Activated naive CD8-positive, alpha-beta T cell treated with anti-CD3 and anti-CD28 coated beads, Interleukin-2, amount 50 U/mL, for 24 hours (primary cell): ENCODE results near the gene TRIM46.
"Not testable (repeated sequence)": the region's sequence is repeated elsewhere in the genome, so short reads cannot be mapped to it uniquely, and the experiment has no call there.

Source experiments
- ATAC-seq: fragments of 150-1000 bp; cut with Tn5 transposase; one replicate; pipeline ENCODE4 v1.10.0; 2021
- DNase-seq: peaks from one replicate; pipeline ENCODE4 v3.0.0; 2021
- H3K27ac Mint-ChIP-seq: one replicate; pipeline ENCODE4 v1.8.0; 2021; ENCODE audit warnings: mild to moderate bottlenecking, mixed read lengths
- H3K27me3 Mint-ChIP-seq: one replicate; pipeline ENCODE4 v1.8.0; 2021; ENCODE audit warnings: mixed read lengths
- H3K36me3 Mint-ChIP-seq: one replicate; pipeline ENCODE4 v1.8.0; 2021; ENCODE audit warnings: low read depth, mixed read lengths
- H3K4me1 Mint-ChIP-seq: one replicate; pipeline ENCODE4 v1.8.0; 2021; ENCODE audit warnings: mixed read lengths
- H3K4me3 Mint-ChIP-seq: one replicate; pipeline ENCODE4 v1.8.0; 2021; ENCODE audit warnings: mild to moderate bottlenecking, moderate library complexity, mixed read lengths
- H3K9me3 Mint-ChIP-seq: one replicate; pipeline ENCODE4 v1.8.0; 2021; ENCODE audit warnings: mixed read lengths

Gene TRIM46

DNA sequence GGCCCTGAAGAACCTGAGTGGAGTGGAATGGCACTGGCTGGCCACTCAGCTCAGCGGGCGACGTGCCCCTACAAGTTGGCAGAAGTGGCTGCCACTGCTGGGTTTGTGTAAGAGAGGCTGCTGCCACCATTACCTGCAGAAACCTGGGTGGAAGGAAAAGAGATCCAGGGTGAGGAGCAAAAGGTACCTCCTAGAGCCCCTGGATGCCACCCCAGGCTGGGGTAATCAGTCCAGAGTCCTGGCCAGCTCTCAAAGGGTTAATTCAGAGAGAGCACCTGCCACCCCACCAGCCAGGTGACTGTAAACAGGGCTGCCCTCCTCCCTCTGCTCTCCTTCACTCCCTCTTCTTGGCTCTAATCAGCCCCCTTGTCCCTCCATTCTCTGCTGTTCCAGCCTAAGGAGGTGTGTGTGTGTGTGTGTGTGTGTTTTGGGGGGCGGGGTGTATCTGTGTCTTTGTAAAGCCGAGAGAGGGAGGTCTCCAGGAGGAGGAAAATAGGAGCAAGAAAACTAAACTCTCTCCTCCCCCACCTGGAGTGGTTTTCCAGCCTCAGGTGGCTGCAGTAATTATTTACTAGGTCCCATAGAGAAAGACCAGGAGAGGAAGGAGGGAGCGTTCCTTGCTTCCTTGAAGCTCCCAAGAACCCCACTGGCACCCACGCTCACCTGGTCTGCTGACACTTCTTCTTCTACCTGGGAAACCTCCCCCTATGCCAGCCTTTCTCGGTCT, 12.6 kb downstream of the TRIM46 start:
- no peaks in the 10 kb centered on the region for H3K27me3 Mint-ChIP-seq
- peaks cover 3% of the 10 kb centered on the region for H3K36me3 Mint-ChIP-seq
- no peak for ATAC-seq
- no peak for DNase-seq
- no peaks in the 10 kb centered on the region for H3K9me3 Mint-ChIP-seq
- H3K4me3 Mint-ChIP-seq: no peak overlapping the region
- no peak overlapping the region for H3K27ac Mint-ChIP-seq
- H3K4me1 Mint-ChIP-seq: peaks cover 2% of the 10 kb centered on the region

DNA sequence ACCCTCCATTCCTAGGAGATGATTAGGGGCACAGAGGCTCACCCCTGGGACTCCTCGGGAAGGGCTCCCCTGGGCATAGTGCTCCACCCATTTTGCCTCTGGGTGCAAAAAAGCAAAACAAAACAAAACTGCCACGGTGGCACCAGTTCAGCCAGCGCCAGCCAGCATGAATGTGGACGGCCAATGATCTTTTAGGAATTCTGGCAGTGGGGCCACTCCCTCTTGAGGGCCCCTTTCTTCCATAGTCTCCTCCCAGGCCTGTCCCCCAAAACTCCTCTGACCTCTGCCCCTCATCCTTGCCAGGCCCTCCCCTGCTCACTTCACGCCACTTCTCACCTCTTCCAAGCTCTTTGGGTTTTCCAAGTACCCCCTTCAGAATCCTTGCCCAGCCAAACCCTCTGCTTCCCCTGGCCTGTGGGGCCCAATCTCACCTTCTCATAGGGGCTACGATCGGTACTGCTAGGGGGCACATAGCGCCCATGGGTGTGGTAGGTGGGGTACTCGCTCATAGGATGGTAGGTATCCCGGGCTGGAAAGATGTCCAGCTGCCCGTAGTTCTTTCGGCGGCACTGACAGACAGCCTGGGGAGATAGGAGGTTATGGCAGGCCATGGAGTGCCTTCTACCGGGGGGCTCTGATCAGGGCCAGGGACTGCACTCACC, 13.3 kb downstream of the TRIM46 start:
- Mint-ChIP-seq H3K36me3 (peaks cover 2% of the 10 kb centered on the region), H3K4me3 (no peak overlapping the region), H3K4me1 (peaks cover 4% of the 10 kb centered on the region), H3K27ac (no peak overlapping the region), H3K9me3 (no peaks in the 10 kb centered on the region), H3K27me3 (no peaks in the 10 kb centered on the region)
- no peak for ATAC-seq
- no peak for DNase-seq

DNA sequence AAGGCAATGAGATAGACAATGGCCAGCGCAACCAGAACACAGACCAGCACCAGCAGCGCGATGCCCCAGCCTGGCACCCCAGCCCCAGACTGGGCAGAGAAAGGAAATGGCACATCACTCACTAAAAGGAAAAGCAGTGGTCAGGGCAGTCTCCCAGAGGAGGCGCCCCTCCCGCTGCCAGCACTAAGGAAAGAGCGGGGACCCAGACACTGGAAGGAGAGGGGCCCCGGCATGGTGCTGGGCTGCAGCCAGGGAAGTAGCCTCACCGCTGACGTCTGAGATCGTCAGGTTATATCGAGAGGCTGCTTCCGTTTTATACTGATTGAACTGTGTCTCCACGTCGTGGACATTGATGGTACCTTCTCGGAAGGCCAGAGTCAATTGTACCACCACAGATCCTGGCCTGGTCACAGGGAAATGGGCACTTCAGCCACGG, 13.8 kb downstream of the TRIM46 start:
- Mint-ChIP-seq H3K27me3 (no peaks in the 10 kb centered on the region), H3K4me1 (peaks cover 9% of the 10 kb centered on the region), H3K9me3 (no peaks in the 10 kb centered on the region)

DNA sequence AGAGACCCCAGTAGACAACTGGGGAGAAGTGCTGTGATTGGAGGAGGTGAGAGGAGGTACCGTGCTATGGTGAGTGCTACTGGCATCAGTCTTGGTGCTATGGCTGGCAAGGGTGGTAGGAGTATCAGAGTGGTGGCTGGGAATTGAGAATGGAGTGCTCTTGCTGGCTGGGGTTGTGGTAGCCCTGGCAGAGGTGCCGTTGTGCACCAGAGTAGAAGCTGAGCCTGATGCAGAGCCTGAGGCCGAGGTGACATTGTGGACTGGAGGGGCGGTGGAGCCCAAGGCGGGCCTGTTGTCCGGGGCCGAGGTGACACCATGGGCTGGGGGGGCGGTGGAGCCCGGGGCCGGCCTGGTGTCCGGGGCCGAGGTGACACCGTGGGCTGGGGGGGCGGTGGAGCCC, 14.6 kb downstream of the TRIM46 start:
- peak overlapping the region; percentile 27 for H3K4me3 Mint-ChIP-seq
- no peak for DNase-seq

More for the DNA sequence above, 13.8 kb downstream of the TRIM46 start:
- DNase-seq (no peak), ATAC-seq (peak; percentile 12)
- H3K36me3 Mint-ChIP-seq: peaks cover 2% of the 10 kb centered on the region
- H3K27ac Mint-ChIP-seq: no peak overlapping the region
- no peak overlapping the region for H3K4me3 Mint-ChIP-seq

DNA sequence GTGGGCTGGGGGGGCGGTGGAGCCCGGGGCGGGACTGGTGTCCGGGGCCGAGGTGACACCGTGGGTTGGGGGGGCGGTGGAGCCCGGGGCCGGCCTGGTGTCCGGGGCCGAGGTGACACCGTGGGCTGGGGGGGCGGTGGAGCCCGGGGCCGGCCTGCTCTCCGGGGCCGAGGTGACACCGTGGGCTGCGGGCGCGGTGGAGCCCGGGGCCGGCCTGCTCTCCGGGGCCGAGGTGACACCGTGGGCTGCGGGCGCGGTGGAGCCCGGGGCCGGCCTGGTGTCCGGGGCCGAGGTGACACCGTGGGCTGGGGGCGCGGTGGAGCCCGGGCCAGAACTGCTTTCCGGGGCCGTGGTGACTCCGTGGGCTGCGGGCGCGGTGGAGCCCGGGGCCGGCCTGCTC, 16.3 kb downstream of the TRIM46 start:
- H3K4me3 Mint-ChIP-seq, H3K27me3 Mint-ChIP-seq, H3K27ac Mint-ChIP-seq, ATAC-seq, DNase-seq, H3K36me3 Mint-ChIP-seq, H3K9me3 Mint-ChIP-seq: not testable (repeated sequence)
- peaks cover 25% of the 10 kb centered on the region for H3K4me1 Mint-ChIP-seq

More for the DNA sequence above, 14.6 kb downstream of the TRIM46 start:
- H3K27me3 Mint-ChIP-seq: no peaks in the 10 kb centered on the region
- peaks cover 2% of the 10 kb centered on the region for H3K36me3 Mint-ChIP-seq
- peak overlapping the region; percentile 87 for H3K27ac Mint-ChIP-seq
- no peak for ATAC-seq
- peaks cover 12% of the 10 kb centered on the region for H3K4me1 Mint-ChIP-seq
- H3K9me3 Mint-ChIP-seq: no peaks in the 10 kb centered on the region

DNA sequence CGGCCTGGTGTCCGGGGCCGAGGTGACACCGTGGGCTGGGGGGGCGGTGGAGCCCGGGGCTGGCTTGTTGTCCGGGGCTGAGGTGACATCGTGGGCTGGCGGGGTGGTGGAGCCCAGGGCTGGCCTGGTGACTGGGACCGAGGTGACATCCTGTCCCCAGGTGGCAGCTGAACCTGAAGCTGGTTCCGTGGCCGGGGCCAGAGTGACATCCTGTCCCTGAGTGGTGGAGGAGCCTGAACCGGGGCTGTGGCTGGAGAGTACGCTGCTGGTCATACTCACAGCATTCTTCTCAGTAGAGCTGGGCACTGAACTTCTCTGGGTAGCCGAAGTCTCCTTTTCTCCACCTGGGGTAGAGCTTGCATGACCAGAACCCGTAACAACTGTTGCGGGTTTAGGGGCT, 18.3 kb downstream of the TRIM46 start:
- Mint-ChIP-seq H3K27ac (peak overlapping the region; percentile 68), H3K9me3 (no peaks in the 10 kb centered on the region), H3K4me3 (no peak overlapping the region), H3K4me1 (peaks cover 38% of the 10 kb centered on the region), H3K36me3 (peaks cover 7% of the 10 kb centered on the region), H3K27me3 (no peaks in the 10 kb centered on the region)
- no peak for ATAC-seq
- DNase-seq: no peak

DNA sequence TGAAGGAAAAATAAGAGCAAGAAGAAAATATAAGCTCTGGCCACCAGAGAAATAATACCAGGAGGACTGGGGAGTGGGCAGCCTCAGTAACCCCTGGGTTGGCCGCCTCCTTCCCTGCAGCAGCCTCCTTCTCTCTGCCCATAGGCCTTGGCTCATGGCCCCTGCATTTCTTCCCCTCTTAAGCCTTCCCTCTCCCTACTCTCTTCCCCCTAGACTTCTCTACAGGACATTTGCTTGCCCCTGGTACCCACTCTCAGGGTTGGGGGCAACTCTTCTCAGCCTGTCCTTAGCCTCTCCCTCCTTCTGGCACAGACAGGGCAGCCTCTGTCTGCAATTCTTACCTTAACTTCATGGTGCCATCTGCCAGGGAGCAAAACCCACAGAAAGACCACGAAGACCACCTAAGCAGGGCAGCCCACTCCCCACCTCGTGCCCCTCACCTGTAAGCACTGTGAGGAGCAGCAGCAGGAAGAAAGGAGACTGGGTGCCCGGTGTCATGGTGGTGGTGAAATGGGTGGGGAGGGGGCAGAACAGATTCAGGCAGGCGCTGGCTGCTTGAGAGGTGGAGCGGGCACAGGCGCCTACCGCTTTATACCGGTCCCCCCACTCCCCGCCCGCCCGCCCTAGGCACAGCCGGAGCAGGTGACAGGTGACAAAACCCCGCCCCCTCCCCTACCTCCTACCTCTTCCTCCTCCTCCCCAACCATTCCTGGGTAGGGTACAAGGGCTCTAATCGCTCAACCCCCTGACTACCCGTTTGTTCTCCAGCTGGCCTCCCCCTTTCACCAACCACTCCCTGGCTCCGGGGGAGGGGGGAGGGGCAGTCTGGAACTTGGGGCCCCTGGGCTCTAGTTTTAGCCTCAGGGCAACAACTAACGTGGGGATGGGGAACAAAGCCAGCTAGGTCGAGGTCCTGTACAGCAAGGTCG, 19.0 kb downstream of the TRIM46 start:
- DNase-seq (no peak), ATAC-seq (no peak)
- H3K36me3 Mint-ChIP-seq: peaks cover 7% of the 10 kb centered on the region
- peak overlapping the region; percentile 99 for H3K27ac Mint-ChIP-seq
- no peaks in the 10 kb centered on the region for H3K27me3 Mint-ChIP-seq
- H3K4me3 Mint-ChIP-seq: peak overlapping the region; percentile 96
- no peaks in the 10 kb centered on the region for H3K9me3 Mint-ChIP-seq
- H3K4me1 Mint-ChIP-seq: peaks cover 38% of the 10 kb centered on the region

DNA sequence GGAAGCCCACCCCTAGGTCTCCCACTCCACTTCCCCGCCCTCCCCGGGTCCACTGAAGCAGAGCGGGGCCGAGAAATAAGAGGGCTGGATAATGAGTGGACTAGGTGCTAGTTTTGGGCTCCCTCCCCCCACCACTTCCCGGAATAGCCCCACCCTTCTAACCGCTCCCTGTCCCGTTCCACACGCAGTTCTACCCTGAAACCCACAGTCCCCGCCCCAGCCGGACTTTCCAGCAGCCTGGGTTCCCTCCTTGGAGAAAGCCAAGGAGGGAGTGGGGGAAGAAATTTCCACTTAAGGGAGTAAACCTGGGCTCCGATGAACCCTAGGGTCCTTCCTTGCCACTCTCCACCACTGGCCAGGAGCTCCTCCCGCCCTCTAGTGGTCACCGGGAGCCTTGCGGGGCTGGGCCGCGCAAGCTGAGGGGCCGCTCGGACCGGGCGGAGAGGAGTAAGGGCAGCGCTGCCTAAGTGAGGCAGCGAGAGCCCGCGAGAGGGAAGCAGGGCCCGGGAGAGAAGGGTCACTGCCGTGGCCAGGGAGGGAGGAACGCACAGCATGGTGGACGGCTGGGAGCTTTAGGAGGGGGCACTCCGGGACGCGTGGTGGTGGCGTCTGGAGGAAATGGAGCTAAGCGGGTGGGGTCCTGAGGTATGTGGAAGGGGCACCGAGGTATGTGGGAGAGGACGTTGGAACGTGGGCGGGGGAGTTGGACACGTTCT, 19.8 kb downstream of the TRIM46 start:
- Mint-ChIP-seq H3K27me3 (no peaks in the 10 kb centered on the region), H3K36me3 (peaks cover 11% of the 10 kb centered on the region), H3K9me3 (no peaks in the 10 kb centered on the region), H3K4me3 (peak overlapping the region; percentile 96), H3K27ac (peak overlapping the region; percentile 99), H3K4me1 (peaks cover 36% of the 10 kb centered on the region)
- ATAC-seq (peak; percentile 58), DNase-seq (peak; percentile 88)

DNA sequence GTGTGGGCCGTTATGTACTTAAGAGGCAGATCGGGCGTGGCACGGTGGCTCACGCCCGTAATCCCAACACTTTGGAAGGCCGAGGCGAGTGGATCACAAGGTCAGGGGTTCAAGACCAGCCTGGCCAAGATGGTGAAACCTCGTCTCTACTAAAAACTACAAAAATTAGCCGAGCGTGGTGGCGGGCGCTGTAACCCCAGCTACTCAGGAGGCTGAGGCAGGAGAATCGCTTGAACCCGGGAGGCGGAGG, 20.3 kb downstream of the TRIM46 start:
- not testable (repeated sequence) for H3K27me3 Mint-ChIP-seq, DNase-seq, H3K9me3 Mint-ChIP-seq, ATAC-seq
- peak overlapping the region; percentile 96 for H3K4me3 Mint-ChIP-seq
- H3K36me3 Mint-ChIP-seq: peaks cover 11% of the 10 kb centered on the region
- peak overlapping the region; percentile 99 for H3K27ac Mint-ChIP-seq
- peaks cover 36% of the 10 kb centered on the region for H3K4me1 Mint-ChIP-seq

DNA sequence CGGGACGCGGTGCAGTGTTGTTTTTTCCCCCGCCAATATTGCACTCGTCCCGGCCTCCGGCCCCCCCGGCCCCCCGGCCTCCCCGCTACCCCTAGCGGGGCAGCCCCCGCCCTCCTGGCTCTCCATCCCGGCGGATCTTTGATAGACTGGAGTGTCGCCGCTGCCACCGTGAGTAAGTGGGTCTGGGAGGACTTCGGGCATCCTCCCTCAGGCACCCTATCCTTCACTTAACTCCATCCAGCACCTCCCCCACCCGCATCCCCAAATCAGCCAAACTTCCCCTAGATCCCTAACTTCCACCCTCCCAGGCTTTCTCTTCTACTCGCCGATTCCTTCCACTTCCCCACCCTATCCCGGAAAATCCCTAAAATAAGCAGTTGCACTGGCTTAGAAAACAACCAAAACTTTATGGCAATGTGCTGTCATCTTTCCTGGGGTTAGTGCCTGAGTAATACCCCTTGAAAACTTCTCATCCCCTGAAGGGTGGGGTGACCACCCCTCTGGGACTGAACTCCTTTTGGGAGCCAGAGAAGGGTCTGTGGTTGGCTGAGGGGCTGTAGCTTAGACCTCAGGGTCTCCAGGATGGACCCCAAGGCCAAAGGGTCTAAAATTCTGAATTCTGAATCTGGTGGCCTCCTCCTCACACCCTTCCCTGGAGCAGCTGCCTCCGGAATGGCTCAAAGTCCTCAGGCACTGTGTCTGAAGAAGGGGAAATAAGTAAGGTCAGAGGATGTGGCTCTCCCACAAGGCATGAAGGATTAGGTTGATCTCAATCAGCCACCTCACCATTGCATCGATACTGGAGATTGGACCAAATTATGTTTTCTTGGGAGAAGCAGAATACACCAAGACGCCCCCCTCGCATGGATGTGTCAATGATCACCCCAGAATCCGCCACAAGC, 21.8 kb downstream of the TRIM46 start:
- Mint-ChIP-seq H3K27ac (peak overlapping the region; percentile 73), H3K36me3 (peaks cover 11% of the 10 kb centered on the region), H3K4me3 (peak overlapping the region; percentile 96), H3K9me3 (no peaks in the 10 kb centered on the region), H3K4me1 (peaks cover 36% of the 10 kb centered on the region), H3K27me3 (no peaks in the 10 kb centered on the region)
- no peak for ATAC-seq
- no peak for DNase-seq

DNA sequence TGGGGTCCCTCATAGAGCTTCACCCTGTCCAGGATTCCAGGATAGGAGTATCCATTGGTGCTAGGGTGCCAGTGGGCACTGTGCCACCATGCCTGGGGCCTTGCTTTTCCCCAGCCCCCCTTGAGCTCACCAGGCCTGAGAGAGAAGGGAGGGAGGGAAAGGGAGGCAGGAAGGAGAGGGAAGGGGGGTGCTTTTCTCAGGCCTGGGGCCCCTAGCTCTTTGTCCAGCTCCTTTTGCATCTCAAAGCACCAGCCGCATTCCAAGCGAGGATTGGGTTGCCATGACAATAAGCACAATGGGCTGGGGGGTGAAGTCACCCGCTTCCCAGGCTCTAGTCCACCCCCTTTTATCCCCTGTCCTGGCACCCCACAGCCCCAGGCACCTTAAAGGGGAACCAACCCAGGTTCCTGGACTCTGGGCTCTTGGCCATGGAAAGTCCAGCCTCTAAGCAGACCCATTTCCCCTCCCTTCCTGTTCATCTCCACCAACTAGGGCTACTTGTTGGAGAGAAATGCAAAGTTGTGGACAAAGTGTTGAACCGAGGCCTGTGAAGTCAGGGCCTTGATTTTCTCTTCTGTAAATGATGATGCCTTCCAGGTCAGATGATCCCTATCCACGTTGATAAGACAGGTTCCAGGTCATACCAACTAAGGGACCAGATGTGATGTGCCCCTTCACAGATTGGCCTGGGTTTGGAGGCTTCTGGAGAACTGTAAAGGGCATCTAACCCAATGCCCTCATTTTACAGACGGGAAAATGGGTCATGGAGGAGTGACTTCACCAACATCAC, 22.6 kb downstream of the TRIM46 start:
- peak overlapping the region; percentile 96 for H3K4me3 Mint-ChIP-seq
- peaks cover 36% of the 10 kb centered on the region for H3K4me1 Mint-ChIP-seq
- peaks cover 11% of the 10 kb centered on the region for H3K36me3 Mint-ChIP-seq
- H3K27me3 Mint-ChIP-seq: no peaks in the 10 kb centered on the region
- no peaks in the 10 kb centered on the region for H3K9me3 Mint-ChIP-seq
- no peak for DNase-seq
- ATAC-seq: no peak
- peak overlapping the region; percentile 73 for H3K27ac Mint-ChIP-seq

DNA sequence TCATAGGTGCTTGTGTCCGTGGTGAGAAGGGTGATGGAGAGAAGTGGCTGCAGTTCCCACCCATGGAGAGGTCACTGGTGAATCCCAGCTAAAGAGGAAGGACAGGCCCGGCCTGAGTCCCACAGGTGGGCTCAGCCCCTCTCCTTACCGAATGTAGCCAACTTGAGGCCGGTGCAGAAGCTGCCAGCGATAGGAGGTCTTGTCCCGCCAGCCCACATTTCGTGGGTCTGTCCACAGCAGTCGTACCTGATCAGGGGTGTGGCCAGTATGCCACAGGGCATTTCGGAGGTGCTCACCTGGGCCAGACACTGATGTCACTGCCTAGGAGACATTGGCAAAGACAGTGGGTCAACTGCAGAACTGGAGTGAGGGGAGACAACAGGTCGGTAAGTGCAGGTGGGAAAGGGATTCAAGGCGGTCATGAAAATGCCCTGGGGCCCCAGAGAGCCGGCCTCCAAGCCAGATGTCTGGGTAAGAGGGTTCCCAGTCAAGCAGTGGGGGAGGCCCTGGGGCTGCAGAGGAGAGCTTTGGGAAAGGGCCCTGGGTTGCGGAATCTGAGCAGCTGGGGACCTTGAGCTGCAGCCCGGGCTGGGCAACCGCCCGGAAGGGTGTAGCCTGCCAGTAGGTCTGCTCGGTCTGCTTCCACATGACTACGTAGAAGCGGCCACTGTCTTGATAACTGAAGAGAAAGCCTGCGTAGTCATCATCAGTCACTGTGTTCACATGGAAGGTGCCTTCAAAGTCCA, 23.4 kb downstream of the TRIM46 start:
- Mint-ChIP-seq H3K4me1 (peaks cover 33% of the 10 kb centered on the region), H3K9me3 (no peaks in the 10 kb centered on the region), H3K36me3 (peaks cover 11% of the 10 kb centered on the region), H3K27ac (no peak overlapping the region), H3K27me3 (no peaks in the 10 kb centered on the region), H3K4me3 (no peak overlapping the region)
- no peak for ATAC-seq
- no peak for DNase-seq
